Astrocyte of the spinal cord (primary cell): Measurements from ENCODE around the gene DYRK1A.
"Not testable (repeated sequence)": the region's sequence is repeated elsewhere in the genome, so short reads cannot be mapped to it uniquely, and the experiment has no call there.

Experiments
- DNase-seq: peaks from one replicate; pipeline ENCODE4 v3.0.0; 2011; ENCODE audit warnings: low read depth, low spot score
- H3K4me3 ChIP-seq: 2 replicates; pipeline ENCODE4 v1.5.1; 2011; ENCODE audit warnings: low read depth, mild to moderate bottlenecking, low read length, moderate library complexity
- in situ Hi-C: cut with HindIII; loops from 2 replicates; pipeline ENCODE4 v1.10.0; 2017; ENCODE audit warnings: low sequenced_read_pairs
- TF ChIP-seq, protein P1 (sequence below): IDR thresholded peaks from 2 replicates; pipeline ENCODE4 v1.5.1; 2012; ENCODE audit warnings: low read depth, mild to moderate bottlenecking, low read length, inconsistent platforms

Gene DYRK1A

DNA sequence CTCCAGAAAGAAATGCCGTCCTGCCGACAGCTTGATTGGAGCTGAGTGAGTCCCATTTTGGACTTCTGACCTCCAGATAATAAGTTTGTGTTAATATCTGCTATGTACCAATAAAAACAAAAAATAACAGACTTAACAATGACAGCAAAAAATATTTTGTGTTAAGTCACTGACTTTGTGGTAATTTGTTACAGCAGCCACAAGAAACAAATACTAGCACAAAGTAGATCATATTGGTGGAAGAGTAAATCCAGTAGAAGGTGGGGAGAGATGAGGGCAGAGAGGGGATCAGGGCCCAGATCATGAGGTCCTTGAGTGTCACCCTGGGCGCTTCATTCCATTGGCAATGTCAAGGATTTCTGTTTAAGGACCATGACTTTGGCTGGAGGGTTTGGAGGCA, 168.6 kb downstream of the DYRK1A start:
- no peak overlapping the region for H3K4me3 ChIP-seq
- TF ChIP-seq, protein P1, sequence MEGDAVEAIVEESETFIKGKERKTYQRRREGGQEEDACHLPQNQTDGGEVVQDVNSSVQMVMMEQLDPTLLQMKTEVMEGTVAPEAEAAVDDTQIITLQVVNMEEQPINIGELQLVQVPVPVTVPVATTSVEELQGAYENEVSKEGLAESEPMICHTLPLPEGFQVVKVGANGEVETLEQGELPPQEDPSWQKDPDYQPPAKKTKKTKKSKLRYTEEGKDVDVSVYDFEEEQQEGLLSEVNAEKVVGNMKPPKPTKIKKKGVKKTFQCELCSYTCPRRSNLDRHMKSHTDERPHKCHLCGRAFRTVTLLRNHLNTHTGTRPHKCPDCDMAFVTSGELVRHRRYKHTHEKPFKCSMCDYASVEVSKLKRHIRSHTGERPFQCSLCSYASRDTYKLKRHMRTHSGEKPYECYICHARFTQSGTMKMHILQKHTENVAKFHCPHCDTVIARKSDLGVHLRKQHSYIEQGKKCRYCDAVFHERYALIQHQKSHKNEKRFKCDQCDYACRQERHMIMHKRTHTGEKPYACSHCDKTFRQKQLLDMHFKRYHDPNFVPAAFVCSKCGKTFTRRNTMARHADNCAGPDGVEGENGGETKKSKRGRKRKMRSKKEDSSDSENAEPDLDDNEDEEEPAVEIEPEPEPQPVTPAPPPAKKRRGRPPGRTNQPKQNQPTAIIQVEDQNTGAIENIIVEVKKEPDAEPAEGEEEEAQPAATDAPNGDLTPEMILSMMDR = no peak
- DNase-seq = no peak
- in situ Hi-C loops = no loop called here

DNA sequence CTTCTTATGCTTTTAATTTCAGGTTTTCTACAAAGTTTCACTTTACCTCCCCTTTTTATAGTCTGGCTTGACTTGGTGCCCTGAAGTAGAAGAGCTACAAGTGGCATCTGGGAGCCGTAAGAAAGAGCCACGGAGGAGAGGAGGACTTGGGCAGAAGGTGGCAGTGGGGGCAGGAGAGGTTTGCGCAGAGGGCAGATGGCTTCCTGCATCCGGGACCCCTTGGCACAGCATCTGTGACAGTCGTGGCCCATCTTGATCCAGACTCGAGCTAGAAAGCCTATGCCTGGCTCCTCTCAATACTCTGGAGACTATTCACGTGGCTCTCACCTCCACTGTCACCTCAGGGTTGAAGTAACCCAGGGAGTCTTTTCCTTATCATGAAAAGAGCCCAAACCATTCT, 169.1 kb downstream of the DYRK1A start:
- no peak overlapping the region for H3K4me3 ChIP-seq
- TF ChIP-seq, protein P1 = no peak
- in situ Hi-C loops = no loop called here
- DNase-seq = no peak

DNA sequence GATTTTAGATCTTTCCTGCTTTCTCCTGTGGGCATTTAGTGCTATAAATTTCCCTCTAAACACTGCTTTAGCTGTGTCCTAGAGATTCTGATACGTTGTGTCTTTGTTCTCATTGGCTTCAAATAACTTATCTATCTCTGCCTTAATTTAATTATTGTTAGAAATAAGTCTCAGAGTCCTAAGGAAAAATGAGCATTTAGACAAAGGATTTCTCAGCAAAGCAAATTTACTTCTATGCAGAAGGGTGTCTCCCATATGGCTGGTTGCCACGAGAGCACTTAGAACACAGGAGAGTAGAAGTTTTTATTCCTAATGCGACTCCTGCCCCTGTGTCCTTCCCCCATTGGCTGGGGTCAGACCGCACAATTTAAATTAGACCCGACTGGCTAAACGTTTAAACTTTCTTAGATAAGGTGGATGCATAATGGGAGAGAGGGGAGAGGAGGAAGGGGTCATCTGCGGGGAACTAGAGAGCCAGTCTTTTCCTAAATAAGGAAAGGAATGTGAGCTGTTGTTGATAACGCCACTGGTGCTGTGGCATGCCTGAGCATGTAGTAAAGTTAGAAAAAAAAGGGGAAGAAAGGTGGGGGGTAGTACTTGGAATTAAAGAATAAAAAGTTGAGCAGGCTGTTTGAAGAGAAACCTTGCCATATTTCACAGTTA, 170.2 kb downstream of the DYRK1A start:
- TF ChIP-seq, protein P1 = no peak
- H3K4me3 ChIP-seq = no peak overlapping the region
- no peak for DNase-seq
- in situ Hi-C loops = no loop called here

DNA sequence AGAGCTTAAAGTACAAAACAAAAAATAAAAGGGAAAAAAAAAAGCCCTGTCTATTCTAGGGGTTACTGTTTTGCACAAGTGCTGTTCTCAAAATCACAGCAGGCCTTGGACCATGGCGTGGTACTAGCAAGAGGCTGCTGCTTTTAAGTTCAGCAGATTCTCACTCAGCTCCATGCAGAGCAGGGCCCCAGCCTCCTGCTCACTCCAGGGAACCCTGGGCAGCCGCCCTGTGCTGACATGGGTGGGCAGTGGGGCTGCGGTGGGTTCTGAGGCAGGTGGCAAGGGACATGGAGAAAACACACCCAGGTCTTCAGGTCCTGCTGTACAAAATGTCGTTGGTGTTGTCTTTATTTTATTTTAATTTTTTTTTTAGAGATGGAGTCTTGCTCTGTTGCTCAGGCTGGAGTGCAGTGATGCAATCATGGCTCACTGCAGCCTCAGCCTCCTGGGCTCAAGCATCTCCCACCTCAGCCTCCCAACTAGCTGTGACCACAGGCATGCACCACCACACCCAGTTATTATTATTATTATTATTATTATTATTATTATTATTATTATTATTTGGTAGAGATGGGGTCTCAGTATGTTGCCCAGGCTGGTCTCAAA, 170.9 kb downstream of the DYRK1A start:
- no peak overlapping the region for H3K4me3 ChIP-seq
- no peak for DNase-seq
- in situ Hi-C loops = no loop called here

DNA sequence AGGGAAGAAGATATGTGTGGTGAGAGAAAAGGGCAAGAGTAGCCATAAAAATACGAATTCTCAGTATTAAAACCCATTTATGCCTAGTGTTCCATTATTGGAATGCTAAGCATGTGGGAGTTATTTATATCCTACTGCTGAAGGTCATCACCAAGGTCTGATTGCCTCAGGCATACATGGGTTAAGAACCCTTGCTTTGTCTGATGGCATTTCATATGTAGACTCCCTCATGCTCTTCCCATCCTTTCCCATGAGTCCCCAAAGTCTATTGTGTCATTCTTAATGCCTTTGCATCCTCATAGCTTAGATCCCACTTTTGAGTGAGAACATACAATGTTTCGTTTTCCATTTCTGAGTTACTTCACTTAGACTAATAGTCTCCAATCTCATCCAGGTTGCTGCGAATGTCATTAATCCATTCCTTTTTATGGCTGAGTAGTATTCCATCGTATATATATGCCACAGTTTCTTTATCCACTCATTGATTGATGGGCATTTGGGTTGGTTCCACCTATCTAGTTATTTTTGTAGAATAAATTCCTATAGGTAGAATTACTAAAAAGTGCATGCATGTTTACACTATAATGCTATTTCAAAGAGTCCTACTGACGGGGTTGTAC, 172.5 kb downstream of the DYRK1A start:
- H3K4me3 ChIP-seq = no peak overlapping the region
- TF ChIP-seq, protein P1 = no peak
- DNase-seq = no peak
- in situ Hi-C loops = no loop called here

More for the DNA sequence above, 170.9 kb downstream of the DYRK1A start:
- TF ChIP-seq, protein P1 = no peak

DNA sequence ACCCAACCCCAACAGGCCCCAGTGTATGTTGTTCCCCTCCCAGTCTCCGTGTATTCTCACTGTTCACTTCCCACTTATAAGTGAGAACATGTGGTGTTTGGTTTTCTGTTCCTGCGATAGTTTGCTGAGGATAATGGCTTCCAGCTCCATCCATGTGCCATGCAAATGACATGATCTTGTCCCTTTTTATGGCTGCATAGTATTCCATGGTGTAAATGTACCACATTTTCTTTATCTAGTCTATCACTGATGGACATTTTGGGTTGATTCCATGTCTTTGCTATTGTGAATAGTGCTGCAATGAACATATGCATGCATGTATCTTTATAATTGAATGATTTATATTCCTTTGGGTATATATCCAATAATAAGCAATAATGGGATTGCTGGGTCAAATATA, 174.6 kb downstream of the DYRK1A start:
- H3K4me3 ChIP-seq, DNase-seq, in situ Hi-C loops: not testable (repeated sequence)

DNA sequence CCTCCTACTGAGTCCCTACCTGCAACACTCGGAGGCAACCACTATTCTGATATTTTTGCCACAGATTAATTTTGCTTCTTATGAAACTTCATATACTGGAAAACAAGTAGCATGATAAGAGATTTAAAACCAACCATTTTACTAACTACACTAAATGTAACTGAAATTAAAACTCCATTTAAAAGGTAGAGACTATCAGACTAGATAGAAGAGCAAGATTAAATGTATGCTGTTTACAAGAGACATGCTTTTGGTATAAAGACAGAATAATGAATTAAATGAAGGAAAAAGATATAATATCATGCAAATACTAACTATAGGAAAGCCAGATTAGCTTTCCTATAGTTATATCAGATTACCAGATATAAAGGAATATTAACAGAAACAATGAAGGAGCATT, 175.9 kb downstream of the DYRK1A start:
- no peak for DNase-seq

More for the DNA sequence above, 175.9 kb downstream of the DYRK1A start:
- in situ Hi-C loops = no loop called here
- TF ChIP-seq, protein P1 = no peak
- no peak overlapping the region for H3K4me3 ChIP-seq
